Muscle of back (tissue), 11 donors: ENCODE measurements around the gene DMBT1. TPM values are rescaled to one million over a fixed set of nuclear protein-coding genes. Genes with fewer than 3 reads are reported as not detected.
"Not testable (repeated sequence)": the region's sequence is repeated elsewhere in the genome, so short reads cannot be mapped to it uniquely, and the experiment has no call there.

ENCODE experiments used
- DNase-seq, 3 donors: peaks; one replicate each; pipeline versions ENCODE4 v3.0.0 to v3.0.0-alpha.2; 2013
- polyA plus RNA-seq, 10 donors: library from polyadenylated mRNA; unstranded; fragments of 120-200 nt; gene quantifications; one replicate each; pipeline ENCODE4 v1.2.1, GENCODE V29; 2013; ENCODE audit not compliant: insufficient read length in 10 of 10

The DMBT1 gene
- polyA plus RNA-seq, 10 donors = 0.19 to 1.9 TPM; not detected in 8

DNA sequence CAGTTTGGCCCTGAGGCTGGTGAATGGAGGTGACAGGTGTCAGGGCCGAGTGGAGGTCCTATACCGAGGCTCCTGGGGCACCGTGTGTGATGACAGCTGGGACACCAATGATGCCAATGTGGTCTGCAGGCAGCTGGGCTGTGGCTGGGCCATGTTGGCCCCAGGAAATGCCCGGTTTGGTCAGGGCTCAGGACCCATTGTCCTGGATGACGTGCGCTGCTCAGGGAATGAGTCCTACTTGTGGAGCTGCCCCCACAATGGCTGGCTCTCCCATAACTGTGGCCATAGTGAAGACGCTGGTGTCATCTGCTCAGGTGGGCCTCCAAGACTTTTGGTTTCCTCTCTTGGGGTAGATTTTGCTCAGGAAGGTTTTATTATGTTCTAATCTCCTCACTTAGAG is 25.5 kb downstream of the DMBT1 start:
- DNase-seq = not testable (repeated sequence)

DNA sequence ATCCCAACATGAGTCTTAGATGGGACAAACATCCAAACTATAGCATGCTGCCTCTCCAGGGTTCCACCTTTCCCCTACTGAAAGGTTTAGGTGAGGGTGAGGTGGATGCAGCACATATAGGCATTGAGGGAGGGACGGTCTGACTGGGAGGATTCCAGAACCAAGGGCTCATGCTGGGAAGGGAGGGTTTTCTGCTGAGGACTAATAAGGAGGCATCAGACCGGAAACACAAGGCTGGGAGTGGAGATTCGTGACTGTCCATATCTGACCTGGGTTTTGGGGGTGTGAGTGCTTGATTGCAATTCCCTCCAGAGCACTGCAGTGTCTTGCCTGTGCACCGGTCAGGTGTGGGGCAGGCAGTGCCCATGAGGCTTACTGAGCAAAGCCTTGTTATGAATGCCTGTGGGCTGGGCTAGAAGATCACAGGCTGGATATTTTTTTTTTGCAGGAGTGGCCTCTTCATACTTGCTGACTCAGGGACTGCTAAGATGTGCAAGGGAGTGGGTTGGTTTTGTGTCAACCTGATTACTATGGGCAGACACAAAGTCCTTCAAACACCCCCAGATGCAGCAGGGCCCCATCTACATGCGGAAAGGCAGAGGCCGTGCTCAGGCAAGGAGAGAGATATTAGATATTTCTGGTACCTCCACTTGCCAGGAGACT is 26.7 kb downstream of the DMBT1 start:
- no peak for DNase-seq

DNA sequence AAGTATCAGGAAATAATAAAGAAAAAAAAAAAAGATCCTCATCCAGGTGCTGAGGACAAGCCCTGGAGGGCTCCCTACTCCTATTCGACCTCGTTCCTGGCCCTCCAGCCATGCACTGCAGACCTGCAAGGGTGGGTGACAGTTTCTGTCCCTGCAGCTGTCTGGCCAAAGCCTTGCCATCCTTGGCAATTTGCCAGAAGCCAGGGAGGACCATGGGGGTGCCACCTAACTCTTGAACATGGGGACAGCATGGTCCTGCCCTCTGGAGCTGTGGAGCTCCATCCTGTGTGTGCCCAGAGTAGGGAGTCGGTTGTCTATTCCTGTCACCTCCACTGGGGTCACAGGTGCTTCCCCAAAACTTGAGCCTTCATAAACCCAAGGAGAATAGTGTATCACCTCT is 27.8 kb downstream of the DMBT1 start:
- no peak for DNase-seq

DNA sequence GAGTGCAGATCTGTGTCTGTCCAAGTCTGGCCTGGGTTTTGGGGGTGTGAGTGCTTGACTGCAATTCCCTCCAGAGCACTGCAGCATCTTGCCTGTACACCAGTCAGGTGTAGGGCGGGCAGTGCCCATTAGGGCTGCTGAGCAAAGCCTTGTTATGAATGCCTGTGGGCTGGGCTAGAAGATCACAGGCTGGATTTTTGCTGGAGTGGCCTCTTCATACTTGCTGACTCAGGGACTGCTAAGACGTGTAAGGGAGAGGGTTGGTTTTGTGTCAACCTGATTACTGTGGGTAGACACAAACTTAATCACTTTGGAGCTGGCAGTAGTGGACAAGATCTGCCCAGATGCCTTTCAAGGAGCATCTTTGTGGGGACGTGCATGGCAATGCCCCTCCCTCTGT is 29.6 kb downstream of the DMBT1 start:
- no peak for DNase-seq

DNA sequence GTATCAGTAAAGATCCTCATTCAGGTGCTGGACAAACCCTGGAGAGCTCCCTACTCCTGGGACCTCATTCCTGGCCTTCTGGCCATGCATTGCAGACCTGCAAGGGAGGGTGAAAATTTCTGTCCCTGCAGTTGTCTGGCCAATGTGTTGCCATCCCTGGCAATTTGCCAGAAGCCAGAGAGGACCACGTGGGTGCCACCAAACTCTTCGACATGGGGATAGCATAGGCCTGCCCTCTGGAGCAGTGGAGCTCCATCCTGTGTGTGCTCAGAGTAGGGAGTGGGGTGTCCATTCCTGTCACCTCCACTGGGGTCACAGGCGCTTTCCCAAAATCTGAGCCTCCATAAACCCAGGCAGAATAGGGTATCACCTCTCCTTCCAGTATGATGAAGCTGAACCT is 31.2 kb downstream of the DMBT1 start:
- DNase-seq = no peak

DNA sequence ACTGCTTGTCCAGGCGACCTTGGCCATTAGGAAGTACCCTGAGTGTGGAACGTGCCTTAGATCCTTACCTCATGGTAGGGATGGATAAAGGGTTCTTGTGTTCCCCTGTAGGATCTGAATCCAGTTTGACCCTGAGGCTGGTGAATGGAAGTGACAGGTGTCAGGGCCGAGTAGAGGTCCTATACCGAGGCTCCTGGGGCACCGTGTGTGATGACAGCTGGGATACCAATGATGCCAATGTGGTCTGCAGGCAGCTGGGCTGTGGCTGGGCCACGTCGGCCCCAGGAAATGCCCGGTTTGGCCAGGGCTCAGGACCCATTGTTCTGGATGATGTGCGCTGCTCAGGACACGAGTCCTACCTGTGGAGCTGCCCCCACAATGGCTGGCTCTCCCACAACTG is 31.6 kb downstream of the DMBT1 start:
- no peak for DNase-seq

DNA sequence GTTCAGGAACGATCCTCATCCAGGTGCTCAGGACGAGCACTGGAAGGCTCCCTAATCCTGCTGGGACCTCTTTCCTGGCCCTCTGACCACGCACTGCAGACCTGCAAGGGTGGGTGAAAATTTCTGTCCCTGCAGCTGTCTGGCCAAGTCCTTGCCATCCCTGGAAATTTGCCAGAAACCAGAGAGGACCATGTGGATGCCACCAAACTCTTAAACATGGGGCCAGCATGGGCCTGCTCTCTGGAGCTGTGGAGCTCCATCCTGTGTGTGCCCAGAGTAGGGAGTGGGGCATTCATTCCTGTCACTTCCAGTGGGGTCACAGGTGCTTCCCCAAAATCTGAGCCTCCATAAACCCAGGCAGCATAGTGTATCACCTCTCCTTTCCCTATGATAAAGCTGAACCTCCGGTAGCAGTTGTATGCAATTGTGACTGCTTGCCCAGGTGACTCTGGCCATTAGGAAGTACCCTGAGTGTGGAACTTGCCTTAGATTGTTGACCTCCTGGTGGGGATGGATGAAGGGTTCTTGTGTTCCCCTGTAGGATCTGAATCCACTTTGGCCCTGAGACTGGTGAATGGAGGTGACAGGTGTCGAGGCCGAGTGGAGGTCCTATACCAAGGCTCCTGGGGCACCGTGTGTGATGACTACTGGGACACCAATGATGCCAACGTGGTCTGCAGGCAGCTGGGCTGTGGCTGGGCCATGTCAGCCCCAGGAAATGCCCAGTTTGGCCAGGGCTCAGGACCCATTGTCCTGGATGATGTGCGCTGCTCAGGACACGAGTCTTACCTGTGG is 57.1 kb downstream of the DMBT1 start:
- DNase-seq = no peak

DNA sequence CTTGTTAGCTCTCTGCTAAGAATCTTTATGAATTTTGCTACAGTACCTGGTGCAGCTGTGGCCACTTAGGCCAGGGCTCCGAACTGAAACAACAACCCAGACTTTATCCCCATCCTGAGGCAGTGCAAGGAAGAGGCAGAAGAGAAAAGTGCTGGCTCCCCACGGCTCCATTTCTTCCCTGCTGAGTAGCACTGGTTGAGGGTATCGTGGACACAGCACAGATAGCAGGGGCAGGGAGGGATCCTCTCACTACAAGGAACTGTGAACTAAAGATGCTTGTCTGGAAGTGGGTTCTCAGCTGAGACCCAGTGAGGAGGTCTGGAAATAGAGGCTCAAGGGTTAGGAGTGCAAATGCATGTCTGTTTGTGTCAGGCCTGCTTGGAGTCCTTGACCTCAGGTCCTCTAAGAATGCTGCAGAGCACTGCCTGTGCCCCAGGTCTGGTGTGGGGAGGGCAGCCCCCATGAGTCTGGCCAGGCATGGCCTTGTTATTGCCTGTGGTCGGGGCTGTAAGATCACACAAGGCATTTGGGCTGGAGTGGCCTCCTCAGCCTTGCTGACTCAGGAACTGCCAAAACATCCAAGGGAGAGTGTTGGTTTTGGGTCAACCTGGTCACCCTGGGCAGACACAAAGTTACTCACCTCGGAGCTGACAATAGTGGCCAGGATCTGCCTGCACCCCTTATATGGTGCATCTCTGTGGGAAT is 58.1 kb downstream of the DMBT1 start:
- DNase-seq = no peak

DNA sequence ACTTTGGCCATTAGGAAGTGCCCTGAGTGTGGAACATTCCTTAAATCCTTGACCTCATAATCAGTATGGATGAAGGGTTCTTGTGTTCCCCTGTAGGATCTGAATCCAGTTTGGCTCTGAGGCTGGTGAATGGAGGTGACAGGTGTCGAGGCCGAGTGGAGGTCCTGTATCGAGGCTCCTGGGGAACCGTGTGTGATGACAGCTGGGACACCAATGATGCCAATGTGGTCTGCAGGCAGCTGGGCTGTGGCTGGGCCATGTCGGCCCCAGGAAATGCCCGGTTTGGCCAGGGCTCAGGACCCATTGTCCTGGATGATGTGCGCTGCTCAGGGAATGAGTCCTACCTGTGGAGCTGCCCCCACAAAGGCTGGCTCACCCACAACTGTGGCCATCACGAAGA is 60.4 kb downstream of the DMBT1 start:
- not testable (repeated sequence) for DNase-seq

DNA sequence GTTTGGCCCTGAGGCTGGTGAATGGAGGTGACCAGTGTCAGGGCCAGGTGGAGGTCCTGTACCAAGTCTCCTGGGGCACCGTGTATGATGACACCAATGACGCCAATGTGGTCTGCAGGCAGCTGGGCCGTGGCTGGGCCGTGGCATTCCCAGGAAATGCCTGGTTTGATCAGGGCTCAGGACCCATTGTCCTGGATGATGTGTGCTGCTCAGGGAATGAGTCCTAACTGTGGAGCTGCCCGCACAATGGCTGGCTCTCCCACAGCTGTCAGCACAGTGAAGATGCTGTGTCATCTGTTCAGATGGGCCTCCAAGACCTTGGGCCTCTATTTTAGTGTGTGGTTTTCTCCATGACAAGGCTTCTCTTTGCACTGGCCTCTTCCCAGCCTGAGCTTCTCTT is 64.0 kb downstream of the DMBT1 start:
- no peak for DNase-seq

DNA sequence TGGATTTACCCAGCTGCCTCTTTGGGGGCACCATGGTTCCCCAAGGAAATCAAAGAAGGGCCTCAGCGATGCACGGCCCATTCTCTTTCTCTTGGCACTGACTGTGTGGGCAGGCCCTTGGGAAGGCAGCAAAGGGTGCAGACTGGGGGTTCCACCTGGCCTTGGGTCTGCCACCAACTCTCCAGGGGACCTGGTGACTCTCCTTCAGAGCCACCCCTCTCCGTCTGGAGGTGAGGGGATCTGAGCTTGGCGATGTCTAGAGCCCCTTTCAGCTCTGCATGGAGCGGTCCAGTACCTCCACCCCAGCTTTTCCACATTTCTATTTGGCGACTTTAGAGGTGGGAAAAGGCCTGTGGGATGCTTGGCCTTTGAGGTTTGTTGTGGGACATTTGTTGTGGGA is 70.0 kb downstream of the DMBT1 start:
- no peak for DNase-seq

DNA sequence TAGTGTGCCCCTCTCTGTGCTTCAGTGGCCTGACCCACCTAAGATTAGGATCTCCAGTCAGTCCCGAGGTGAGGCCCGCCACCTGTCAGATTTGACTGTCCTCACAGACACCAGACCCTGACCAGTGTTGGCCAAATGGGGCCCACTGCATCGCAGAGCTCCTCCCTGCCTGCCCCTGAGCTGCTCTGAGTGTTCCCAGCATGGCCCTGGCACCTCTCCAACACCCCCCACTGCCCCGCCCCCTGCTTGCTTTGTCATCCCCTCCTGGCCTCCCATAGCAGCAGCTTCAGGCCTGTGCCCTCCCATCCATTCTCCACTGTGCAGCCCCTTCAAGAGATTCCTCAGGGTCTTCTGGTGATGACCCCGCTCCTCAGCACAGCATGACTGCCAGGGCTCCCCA is 71.5 kb downstream of the DMBT1 start:
- no peak for DNase-seq

DNA sequence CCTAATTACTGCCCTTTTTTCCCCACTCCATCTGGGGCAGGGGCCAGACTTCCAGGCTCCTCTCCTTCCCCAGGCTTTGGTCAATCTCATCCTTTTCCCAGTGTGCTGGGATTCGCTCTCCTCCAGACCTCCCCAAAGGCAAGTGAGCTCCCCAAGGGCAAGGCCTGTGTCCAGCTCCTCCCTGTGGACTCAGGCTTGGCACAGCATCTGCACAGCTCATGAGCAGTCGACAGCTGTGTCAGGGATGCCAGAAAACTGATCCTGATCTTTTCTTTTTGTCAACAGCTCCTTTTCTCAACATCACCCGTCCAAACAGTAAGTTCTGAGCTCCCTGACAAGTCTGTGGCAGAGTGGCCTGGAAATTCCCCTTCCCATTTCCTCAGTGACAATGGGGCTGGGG is 72.0 kb downstream of the DMBT1 start:
- peak in 1 of 3 donors; percentile 10 for DNase-seq

DNA sequence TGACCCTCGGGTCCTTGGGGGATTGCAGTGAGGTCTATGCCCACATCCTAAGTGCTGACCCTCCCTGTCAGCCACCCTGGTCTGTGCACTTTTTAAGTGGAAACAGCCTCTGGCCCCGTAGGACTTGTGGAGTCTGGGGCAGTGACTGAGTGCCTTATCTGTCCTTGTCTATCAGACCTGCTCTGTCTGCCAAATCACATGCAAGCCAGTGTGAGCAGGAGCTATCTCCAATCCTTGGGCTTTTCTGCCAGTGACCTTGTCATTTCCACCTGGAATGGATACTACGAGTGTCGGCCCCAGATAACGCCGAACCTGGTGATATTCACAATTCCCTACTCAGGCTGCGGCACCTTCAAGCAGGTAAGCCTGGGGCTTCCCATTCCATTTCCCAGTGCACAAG is 76.4 kb downstream of the DMBT1 start:
- DNase-seq = no peak

DNA sequence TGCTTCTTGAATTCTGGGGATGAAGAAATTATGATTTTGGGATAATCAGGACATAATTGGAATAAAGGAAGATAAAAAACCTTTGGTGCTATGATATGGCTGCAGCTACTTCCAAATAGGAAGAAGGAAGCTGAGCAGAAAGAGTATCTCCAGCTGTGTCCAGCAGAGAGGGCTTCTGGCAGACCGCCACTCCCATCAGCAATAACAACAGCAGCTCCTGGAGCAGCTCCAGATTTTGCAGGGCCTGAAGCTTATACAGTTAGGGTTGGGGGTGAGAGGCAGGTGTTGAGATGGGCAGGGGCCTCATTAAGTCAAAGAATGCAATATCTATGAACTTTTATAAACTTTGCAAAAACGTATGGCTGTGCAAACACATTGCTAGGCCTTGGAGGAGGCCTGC is 76.8 kb downstream of the DMBT1 start:
- DNase-seq = peak; percentile 4 to 79 (median 57)

DNA sequence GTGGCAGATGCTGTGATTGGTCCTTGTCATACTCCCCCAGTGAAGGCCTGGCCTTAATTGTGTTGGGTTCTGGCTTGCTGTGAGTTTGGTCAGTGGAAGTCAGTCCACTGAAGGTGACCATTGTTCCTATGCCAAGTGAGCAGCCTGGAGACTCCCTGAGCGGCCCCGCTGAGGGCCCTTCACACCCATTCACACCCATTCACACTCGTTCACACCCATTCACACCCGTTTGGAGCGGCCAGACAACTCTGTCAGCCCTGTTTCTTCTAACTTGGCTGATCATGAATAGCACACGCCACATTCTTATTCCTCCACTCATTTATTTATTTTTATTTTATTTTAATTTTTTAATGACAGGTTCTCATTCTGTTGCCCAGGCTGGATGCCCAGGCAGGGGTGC is 77.6 kb downstream of the DMBT1 start:
- DNase-seq = no peak

DNA sequence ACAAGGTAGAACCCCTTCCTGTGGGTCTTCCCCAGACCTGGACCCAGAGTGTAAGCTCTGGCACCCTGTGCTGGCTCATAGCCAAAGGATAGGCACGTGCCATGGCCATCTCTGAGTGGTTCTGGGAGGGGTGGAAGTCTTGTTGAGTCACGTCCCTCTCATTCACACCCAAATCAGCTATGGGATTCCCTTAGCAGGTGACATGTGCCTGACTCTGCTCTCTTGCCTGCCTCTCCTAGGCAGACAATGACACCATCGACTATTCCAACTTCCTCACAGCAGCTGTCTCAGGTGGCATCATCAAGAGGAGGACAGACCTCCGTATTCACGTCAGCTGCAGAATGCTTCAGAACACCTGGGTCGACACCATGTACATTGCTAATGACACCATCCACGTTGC is 79.2 kb downstream of the DMBT1 start:
- DNase-seq = no peak

DNA sequence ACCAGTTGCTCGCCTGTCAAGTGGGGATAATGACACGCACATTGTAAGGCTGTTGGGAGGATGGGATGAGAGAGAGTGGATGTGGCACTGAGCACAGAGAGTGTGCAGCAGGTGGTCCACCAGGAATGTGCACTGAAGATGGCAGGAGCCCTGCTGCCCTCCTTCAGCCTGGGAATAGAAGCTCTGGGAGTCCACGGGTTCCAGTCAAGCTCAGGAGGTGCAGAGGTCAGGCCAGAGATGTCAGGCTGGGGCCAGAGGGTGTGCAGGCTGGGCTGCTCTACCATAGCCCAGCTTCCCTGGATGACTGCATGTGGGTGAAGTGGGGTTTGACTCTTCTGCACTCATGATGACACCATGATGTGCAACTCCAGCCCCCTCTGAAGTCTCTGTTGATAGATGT is 80.4 kb downstream of the DMBT1 start:
- DNase-seq = no peak

DNA sequence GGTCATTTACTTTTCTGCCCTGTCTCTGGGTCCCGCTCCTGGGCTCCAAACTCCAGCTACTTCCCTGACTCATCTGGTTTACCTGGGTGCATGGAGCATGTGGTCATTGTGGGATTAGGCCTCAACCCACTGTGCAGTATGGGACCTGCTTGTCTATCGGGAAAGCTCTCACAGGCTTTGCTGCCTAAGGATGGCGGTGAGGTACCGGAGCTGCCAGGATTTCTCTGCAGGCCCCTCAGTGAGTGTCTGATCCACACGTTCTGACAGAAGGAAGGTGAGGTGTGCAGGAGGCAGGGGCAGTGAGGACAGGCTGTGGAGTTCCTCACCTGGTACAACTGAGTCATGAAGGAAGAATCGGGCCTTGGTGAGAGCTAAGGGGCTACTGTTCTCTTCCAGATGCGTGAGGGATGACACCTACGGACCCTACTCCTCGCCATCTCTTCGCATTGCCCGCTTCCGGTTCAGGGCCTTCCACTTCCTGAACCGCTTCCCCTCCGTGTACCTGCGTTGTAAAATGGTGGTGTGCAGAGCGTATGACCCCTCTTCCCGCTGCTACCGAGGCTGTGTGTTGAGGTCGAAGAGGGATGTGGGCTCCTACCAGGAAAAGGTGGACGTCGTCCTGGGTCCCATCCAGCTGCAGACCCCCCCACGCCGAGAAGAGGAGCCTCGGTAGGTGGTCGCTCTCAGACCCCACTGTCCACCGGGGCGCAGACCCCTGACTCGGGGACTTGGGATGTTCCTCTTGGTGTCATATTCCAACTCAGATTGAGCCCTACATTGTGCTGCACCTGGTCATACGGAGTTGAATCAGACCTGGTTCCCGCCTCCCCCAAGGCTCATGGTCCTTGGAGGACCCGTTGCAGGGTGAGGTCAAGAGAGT is 82.4 kb downstream of the DMBT1 start:
- DNase-seq = no peak

DNA sequence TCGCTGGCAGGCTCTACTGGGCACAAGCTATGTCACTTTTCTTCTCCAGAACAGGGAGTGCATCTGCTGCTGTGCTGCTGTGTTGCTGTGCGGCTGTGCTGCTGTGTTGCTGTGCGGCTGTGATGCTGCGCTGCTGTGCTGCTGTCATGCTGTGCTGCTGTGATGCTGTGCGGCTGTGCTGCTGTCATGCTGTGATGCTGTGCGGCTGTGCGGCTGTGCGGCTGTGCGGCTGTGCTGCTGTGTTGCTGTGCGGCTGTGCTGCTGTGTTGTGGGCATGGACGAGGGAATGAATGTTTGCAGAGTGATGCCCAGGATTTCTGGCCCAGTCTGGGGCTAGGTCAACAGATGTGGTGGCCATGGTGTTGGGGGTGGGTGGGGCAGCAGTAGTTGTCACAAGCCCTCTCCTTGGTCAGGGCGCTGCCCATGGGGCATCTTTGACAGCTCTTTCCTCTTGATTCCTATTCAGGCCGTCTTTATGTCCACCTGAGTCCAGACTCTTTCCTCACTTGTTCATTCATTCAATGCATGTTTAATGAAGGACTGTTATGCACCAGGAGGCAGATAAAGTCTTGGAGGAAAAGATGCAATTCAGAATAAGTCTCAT is 83.5 kb downstream of the DMBT1 start:
- no peak for DNase-seq
